H1 (cell line): ENCODE results near the gene TMEM150A. TPM values are rescaled to one million over a fixed set of nuclear protein-coding genes. Genes with fewer than 3 reads are reported as not detected.

Experiments
- CTCF ChIA-PET: fragments of 300-600 bp; sonication (Branson Sonifier 250); formaldehyde crosslinking; loops from one replicate; lab custom pipeline; 2021; ENCODE audit not compliant: partially characterized antibody; lab: Charles Lee
- POLR2A ChIA-PET: fragments of 300-600 bp; sonication (Branson Sonifier 250); formaldehyde crosslinking; loops from one replicate; lab custom pipeline; 2021; ENCODE audit warnings: inconsistent platforms; ENCODE audit not compliant: partially characterized antibody; lab: Charles Lee
- DNase-seq, 2 experiments: peaks; one replicate each; pipeline versions ENCODE4 v3.0.0 to v3.0.0-alpha.2; 2010 to 2022; ENCODE audit warnings: low spot score in 2 of 2, low read depth in 1 of 2, mixed read lengths in 1 of 2
- FAIRE-seq: peaks from 2 replicates; lab custom pipeline; 2011; peaks lifted over from hg19 to GRCh38; lab: Jason Lieb, UNC
- H2AFZ ChIP-seq: 2 replicates; pipeline ENCODE4 v1.8.1; 2012; ENCODE audit warnings: low read length, inconsistent platforms
- H2AK5ac ChIP-seq: 2 replicates; pipeline ENCODE4 v1.6.1; 2013; ENCODE audit warnings: low read depth, low read length
- H2BK120ac ChIP-seq: replicated peaks from 2 replicates; pipeline ENCODE3; 2013; ENCODE audit warnings: low read depth, low read length, inconsistent platforms
- H2BK12ac ChIP-seq: 2 replicates; pipeline ENCODE4 v1.6.1; 2013; ENCODE audit warnings: low read depth, low read length
- H2BK15ac ChIP-seq: 2 replicates; pipeline ENCODE4 v1.6.1; 2013; ENCODE audit warnings: low read length
- H2BK20ac ChIP-seq: 2 replicates; pipeline ENCODE4 v1.6.1; 2013; ENCODE audit warnings: low read length
- H2BK5ac ChIP-seq: 2 replicates; pipeline ENCODE4 v1.6.1; 2013; ENCODE audit warnings: low read depth, low read length
- H3K14ac ChIP-seq: 2 replicates; pipeline ENCODE4 v1.6.1; 2013; ENCODE audit warnings: inconsistent platforms; ENCODE audit not compliant: insufficient read length
- H3K18ac ChIP-seq: 2 replicates; pipeline ENCODE4 v1.6.1; 2013; ENCODE audit warnings: low read length; ENCODE audit errors: extremely low read depth
- H3K23ac ChIP-seq: 2 replicates; pipeline ENCODE4 v1.6.1; 2013; ENCODE audit warnings: inconsistent platforms; ENCODE audit not compliant: insufficient read length
- H3K23me2 ChIP-seq: 2 replicates; pipeline ENCODE4 v1.6.1; 2013; ENCODE audit warnings: low read depth, low read length
- H3K27ac ChIP-seq: 2 replicates; pipeline ENCODE4 v1.6.1; 2011; ENCODE audit warnings: low read depth, low read length, inconsistent platforms
- H3K27me3 ChIP-seq, 4 experiments: replicated peaks in 1 of 4; 1 replicate in 1 of 4; 2 replicates in 3 of 4; pipeline versions ENCODE4 v1.6.1 to v1.8.1; 2011 to 2013; ENCODE audit warnings: low read length in 3 of 4, mild to moderate bottlenecking in 3 of 4, inconsistent platforms in 2 of 4, mixed read lengths in 2 of 4, moderate library complexity in 1 of 4; ENCODE audit not compliant: control insufficient read depth in 3 of 4, insufficient read depth in 3 of 4; ENCODE audit errors: extremely low read depth in 1 of 4
- H3K36me3 ChIP-seq, 4 experiments: 2 replicates each; pipeline versions ENCODE4 v1.6.1 to v1.8.1; 2011 to 2013; ENCODE audit warnings: mild to moderate bottlenecking in 4 of 4, low read length in 3 of 4, moderate library complexity in 2 of 4, control low read depth in 1 of 4, inconsistent platforms in 1 of 4; ENCODE audit not compliant: insufficient read depth in 4 of 4, control insufficient read depth in 2 of 4
- H3K4ac ChIP-seq: replicated peaks from 2 replicates; pipeline ENCODE3; 2013; ENCODE audit warnings: low read length, low read depth, mixed read lengths, inconsistent platforms; ENCODE audit not compliant: insufficient read length
- H3K4me1 ChIP-seq, 4 experiments: replicated peaks in 1 of 4; 1 replicate in 1 of 4; 2 replicates in 3 of 4; pipeline versions ENCODE4 v1.6.1 to v1.8.1; 2011 to 2013; ENCODE audit warnings: low read length in 3 of 4, inconsistent platforms in 2 of 4, mixed read lengths in 1 of 4; ENCODE audit not compliant: insufficient read depth in 4 of 4, control insufficient read depth in 3 of 4
- H3K4me2 ChIP-seq, 2 experiments: 2 replicates each; pipeline versions ENCODE4 v1.6.1 to v1.8.1; 2011 to 2013; ENCODE audit warnings: low read depth in 2 of 2, low read length in 2 of 2, control low read depth in 1 of 2, inconsistent platforms in 1 of 2, mild to moderate bottlenecking in 1 of 2; ENCODE audit not compliant: insufficient read depth in 1 of 2
- H3K4me3 ChIP-seq, 4 experiments: fragments of 200-600, 300-600 bp in 1 of 4; sonication (generic), shearing (Covaris generic), sonication (Bioruptor Twin) in 1 of 4; 2 replicates each; pipeline versions ENCODE4 v1.5.1 to v1.8.1; 2011 to 2016; ENCODE audit warnings: low read length in 4 of 4, low read depth in 3 of 4, control low read depth in 2 of 4, inconsistent platforms in 2 of 4, mild to moderate bottlenecking in 2 of 4, mixed read lengths in 1 of 4, moderate library complexity in 1 of 4; ENCODE audit not compliant: insufficient read depth in 2 of 4; ENCODE audit errors: extremely low read depth in 1 of 4
- H3K56ac ChIP-seq: replicated peaks from 2 replicates; pipeline ENCODE3; 2013; ENCODE audit warnings: low read depth, mild to moderate bottlenecking, mixed read lengths, low read length, inconsistent platforms; ENCODE audit not compliant: insufficient read length
- H3K79me1 ChIP-seq: 2 replicates; pipeline ENCODE4 v1.6.1; 2013; ENCODE audit warnings: low read depth, low read length, control low read depth
- H3K79me2 ChIP-seq, 2 experiments: 2 replicates each; pipeline versions ENCODE4 v1.6.1 to v1.8.1; 2012 to 2013; ENCODE audit warnings: low read length in 2 of 2, mild to moderate bottlenecking in 2 of 2, inconsistent platforms in 1 of 2; ENCODE audit not compliant: insufficient read depth in 2 of 2, control insufficient read depth in 1 of 2
- H3K9ac ChIP-seq, 4 experiments: replicated peaks in 1 of 4; 1 replicate in 1 of 4; 2 replicates in 3 of 4; pipeline versions ENCODE4 v1.6.1 to v1.8.1; 2011 to 2013; ENCODE audit warnings: low read depth in 3 of 4, low read length in 3 of 4, control low read depth in 2 of 4, mild to moderate bottlenecking in 2 of 4, moderate library complexity in 2 of 4, inconsistent platforms in 1 of 4; ENCODE audit errors: extremely low read depth in 1 of 4
- H3K9me3 ChIP-seq, 2 experiments: 2 replicates each; pipeline versions ENCODE4 v1.6.1 to v1.8.1; 2012 to 2013; ENCODE audit warnings: mild to moderate bottlenecking in 2 of 2, moderate library complexity in 2 of 2, control low read depth in 1 of 2, inconsistent platforms in 1 of 2, low read depth in 1 of 2, low read length in 1 of 2, mixed read lengths in 1 of 2; ENCODE audit not compliant: insufficient read depth in 2 of 2
- H4K20me1 ChIP-seq, 2 experiments: replicated peaks in 1 of 2; 2 replicates each; pipeline versions ENCODE3 to v1.8.1; 2011 to 2013; ENCODE audit warnings: inconsistent platforms in 2 of 2, low read length in 2 of 2, mild to moderate bottlenecking in 1 of 2; ENCODE audit not compliant: insufficient read depth in 2 of 2, control insufficient read depth in 1 of 2
- H4K5ac ChIP-seq: 2 replicates; pipeline ENCODE4 v1.6.1; 2013; ENCODE audit warnings: low read length, low read depth, mixed read lengths, inconsistent platforms; ENCODE audit not compliant: insufficient read length
- H4K8ac ChIP-seq: 2 replicates; pipeline ENCODE4 v1.8.0; 2013; ENCODE audit warnings: mild to moderate bottlenecking, moderate library complexity, low read length, inconsistent platforms; ENCODE audit not compliant: insufficient read depth; ENCODE audit errors: extremely low read depth
- H4K91ac ChIP-seq: replicated peaks from 2 replicates; pipeline ENCODE3; 2013; ENCODE audit warnings: low read length, mixed read lengths, inconsistent platforms; ENCODE audit not compliant: insufficient read length
- JUND ChIP-seq: IDR thresholded peaks from 2 replicates; pipeline ENCODE4 v1.6.1; 2011; ENCODE audit warnings: mild to moderate bottlenecking, improper control_type of control experiment, low read length
- MAFK ChIP-seq: IDR thresholded peaks from 2 replicates; pipeline ENCODE4 v1.6.1; 2012; ENCODE audit warnings: low read depth, mild to moderate bottlenecking, improper control_type of control experiment, low read length
- NANOG ChIP-seq: IDR thresholded peaks from 2 replicates; pipeline ENCODE4 v1.6.1; 2011; ENCODE audit warnings: low read length, low read depth, mild to moderate bottlenecking, inconsistent platforms; ENCODE audit not compliant: insufficient read depth, poor library complexity, severe bottlenecking
- RFX5 ChIP-seq: IDR thresholded peaks from 2 replicates; pipeline ENCODE4 v1.6.1; 2011; ENCODE audit warnings: low read depth, low read length, improper control_type of control experiment, borderline replicate concordance
- RXRA ChIP-seq: IDR thresholded peaks from 2 replicates; pipeline ENCODE4 v1.6.1; 2011; ENCODE audit warnings: low read depth, mild to moderate bottlenecking, low read length, moderate library complexity; ENCODE audit not compliant: insufficient read depth
- SP1 ChIP-seq: IDR thresholded peaks from 2 replicates; pipeline ENCODE4 v1.6.1; 2011; ENCODE audit warnings: low read depth, low read length
- SUZ12 ChIP-seq: fragments of 200-600 bp; sonication (generic); IDR thresholded peaks from 2 replicates; pipeline ENCODE4 v1.6.1; 2012; ENCODE audit warnings: mild to moderate bottlenecking, inconsistent platforms, low read length, moderate library complexity, mixed read lengths
- TCF12 ChIP-seq: IDR thresholded peaks from 2 replicates; pipeline ENCODE4 v1.6.1; 2011; ENCODE audit warnings: low read depth, mild to moderate bottlenecking, low read length
- WGBS, 2 experiments: shearing (Covaris generic) in 1 of 2; methylation state at CpG; one replicate each; pipeline versions ENCODE4 v1.1.6 to v1.1.7; 2013 to 2015; ENCODE audit warnings: low lambda C conversion rate in 2 of 2, mixed read lengths in 2 of 2, inconsistent platforms in 1 of 2, low coverage in 1 of 2, missing lambda C conversion rate in 1 of 2; ENCODE audit not compliant: insufficient replicate concordance in 2 of 2, insufficient coverage in 1 of 2, insufficient read length in 1 of 2; ENCODE audit errors: extremely low coverage in 1 of 2, missing lambda C conversion rate in 1 of 2; 5-methylcytosine and 5-hydroxymethylcytosine counted together
- polyA plus RNA-seq, 7 experiments: library from polyadenylated mRNA; depleted of rRNA in 3 of 7; stranded (reverse) in 5 of 7; unstranded in 2 of 7; fragments of >200 nt in 5 of 7; fragments of 200-250 nt in 2 of 7; gene quantifications; 1 replicate in 5 of 7; 2 replicates in 1 of 7; 4 replicates in 1 of 7; pipeline versions ENCODE4 v1.2.1 to v1.2.3, GENCODE V29; 2011 to 2013; ENCODE audit warnings: missing spikeins in 2 of 7, mixed read lengths in 2 of 7
- total RNA-seq: library from RNA; stranded (reverse); fragmentation: NEBNext Ultra II Directional; extraction: Animal tissue kit (Norgen Biotek cat#: 25700); gene quantifications from 2 replicates; pipeline ENCODE4 v1.2.1, GENCODE V29; 2021
- TF ChIP-seq, protein P1 (sequence below): IDR thresholded peaks from 2 replicates; pipeline ENCODE4 v1.6.1; 2012; ENCODE audit warnings: inconsistent platforms

TMEM150A gene
- total and polyA plus RNA-seq, 2 of the 8 experiments (the other 6 are each of a cell fraction or from before 2014, with no cell fraction given), result 19.8 to 29.9 TPM

DNA sequence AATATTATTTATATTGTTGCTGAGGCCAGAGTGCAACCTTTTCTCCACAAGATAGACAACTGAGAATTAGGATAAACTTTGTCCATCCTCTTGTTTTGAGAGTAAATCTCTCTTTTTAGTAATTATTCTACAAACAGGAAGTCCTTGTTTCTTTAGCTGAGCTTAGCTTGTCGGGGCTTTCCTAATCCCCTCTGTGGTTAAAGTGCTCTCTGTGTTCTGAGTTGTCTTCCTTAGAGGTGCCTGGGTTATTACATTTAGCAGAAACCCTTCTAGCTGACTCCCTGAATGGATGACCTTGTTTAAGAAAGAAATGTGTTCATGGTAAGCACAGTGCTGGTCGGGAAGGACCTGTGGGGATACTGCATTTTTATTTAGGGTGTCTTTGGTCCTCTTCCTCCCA lies 26.2 kb upstream of the TMEM150A start:
- 85% methylated on average over 2 of the region's 2 CpGs; no CpG with 5 or more reads in 1 of the 2 experiments for WGBS, 2 experiments
- no peak overlapping the region for H3K4me3 ChIP-seq
- H4K91ac ChIP-seq, result no peak overlapping the region
- H3K9ac ChIP-seq, result no peak overlapping the region
- FAIRE-seq (no peak), DNase-seq (no peak)
- no peaks in the 10 kb centered on the region for H3K27me3 ChIP-seq
- H4K5ac ChIP-seq, result no peak overlapping the region
- no peak overlapping the region for H2AFZ ChIP-seq
- H3K27ac ChIP-seq, result no peak overlapping the region
- H3K36me3 ChIP-seq, result peaks cover 24 to 85% (median 59%) of the 10 kb centered on the region in 4 experiments
- no peak overlapping the region for H3K23ac ChIP-seq
- no peak overlapping the region for H3K14ac ChIP-seq
- H3K18ac ChIP-seq, result no peak overlapping the region
- ChIA-PET POLR2A (interaction anchor here (1.2 to 2.0 kb wide), 3 partner anchors 8 to 24 kb away, joined by 4 to 9 read pairs (median 8); no protein-coding TSS in a partner anchor), CTCF (interaction anchor here (0.6 to 4.5 kb wide), 4 partner anchors 8 to 222 kb away, joined by 3 to 34 read pairs (median 4); no protein-coding TSS in a partner anchor)
- no peaks in the 10 kb centered on the region for H3K4me1 ChIP-seq
- no peaks in the 10 kb centered on the region for H3K23me2 ChIP-seq
- H2BK12ac ChIP-seq, result no peak overlapping the region
- H2BK120ac ChIP-seq, result no peak overlapping the region
- H4K8ac ChIP-seq, result no peak overlapping the region
- H3K79me1 ChIP-seq, result 0 out of 2 replicates have a peak, but pooled peaks cover 3% of the 10 kb centered on the region
- no peak overlapping the region for H3K4me2 ChIP-seq
- H2AK5ac ChIP-seq, result no peak overlapping the region
- TF ChIP-seq JUND (no peak), RFX5 (no peak), NANOG (no peak), MAFK (no peak), TCF12 (no peak), SP1 (no peak), RXRA (no peak), SUZ12 (no peak)
- TF ChIP-seq, protein P1, sequence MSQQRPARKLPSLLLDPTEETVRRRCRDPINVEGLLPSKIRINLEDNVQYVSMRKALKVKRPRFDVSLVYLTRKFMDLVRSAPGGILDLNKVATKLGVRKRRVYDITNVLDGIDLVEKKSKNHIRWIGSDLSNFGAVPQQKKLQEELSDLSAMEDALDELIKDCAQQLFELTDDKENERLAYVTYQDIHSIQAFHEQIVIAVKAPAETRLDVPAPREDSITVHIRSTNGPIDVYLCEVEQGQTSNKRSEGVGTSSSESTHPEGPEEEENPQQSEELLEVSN, result no peak
- no peak overlapping the region for H2BK15ac ChIP-seq
- no peak overlapping the region for H3K56ac ChIP-seq
- no peaks in the 10 kb centered on the region; a peak in 1 of 4 replicates for H3K79me2 ChIP-seq
- no peaks in the 10 kb centered on the region for H3K9me3 ChIP-seq
- H4K20me1 ChIP-seq, result peaks cover 0 to 7% of the 10 kb centered on the region in 2 experiments
- no peak overlapping the region for H3K4ac ChIP-seq
- no peak overlapping the region for H2BK20ac ChIP-seq
- no peak overlapping the region for H2BK5ac ChIP-seq
